Activated CD4-positive, alpha-beta memory T cell treated with anti-CD3 and anti-CD28 coated beads for 36 hours (primary cell): ENCODE results near the gene YEATS2. TPM values are rescaled to one million over a fixed set of nuclear protein-coding genes. Genes with fewer than 3 reads are reported as not detected.
"Not testable (repeated sequence)": the region's sequence is repeated elsewhere in the genome, so short reads cannot be mapped to it uniquely, and the experiment has no call there.

Experiments
- CTCF ChIA-PET: fragments of 350-600 bp; sonication (Branson Sonifier 250); formaldehyde crosslinking; loops from one replicate; lab custom pipeline; 2021; ENCODE audit warnings: antibody characterized with exemption, inconsistent platforms; lab: Charles Lee
- POLR2A ChIA-PET: fragments of 350-600 bp; sonication (Branson Sonifier 250); formaldehyde crosslinking; loops from one replicate; lab custom pipeline; 2021; ENCODE audit warnings: antibody characterized with exemption; lab: Charles Lee
- DNase-seq: peaks from one replicate; pipeline ENCODE4 v3.0.0-alpha.2; 2020
- H3K27ac Mint-ChIP-seq: one replicate; pipeline ENCODE4 v1.8.0; 2021; ENCODE audit warnings: mixed read lengths
- H3K27me3 Mint-ChIP-seq: one replicate; pipeline ENCODE4 v1.8.0; 2021; ENCODE audit warnings: mixed read lengths
- H3K36me3 Mint-ChIP-seq: one replicate; pipeline ENCODE4 v1.8.0; 2021; ENCODE audit warnings: mixed read lengths
- H3K4me1 Mint-ChIP-seq: one replicate; pipeline ENCODE4 v1.8.0; 2021; ENCODE audit warnings: low read depth, mixed read lengths
- H3K4me3 Mint-ChIP-seq: one replicate; pipeline ENCODE4 v1.8.0; 2021; ENCODE audit warnings: mild to moderate bottlenecking, mixed read lengths
- H3K9me3 Mint-ChIP-seq: one replicate; pipeline ENCODE4 v1.8.0; 2021; ENCODE audit warnings: mixed read lengths
- intact Hi-C: fragments of 100-400 bp; cut with micrococcal nuclease; formaldehyde crosslinking; loops from one replicate; pipeline ENCODE4 v1.15.1; 2023
- total RNA-seq, 2 experiments: library from RNA; stranded (reverse); gene quantifications; one replicate each; pipeline ENCODE4 v1.2.3, GENCODE V29; 2021

Gene YEATS2
- total RNA-seq, 2 experiments from 2014 or later: 45.4 to 48.8 TPM

- Mint-ChIP-seq H3K4me3 (no peak overlapping the region), H3K27ac (no peak overlapping the region), H3K27me3 (no peaks in the 10 kb centered on the region), H3K36me3 (peaks cover 55% of the 10 kb centered on the region), H3K4me1 (peaks cover 3% of the 10 kb centered on the region), H3K9me3 (no peaks in the 10 kb centered on the region)
- CTCF ChIA-PET: interaction anchor here (0.8 to 1.2 kb wide), 2 partner anchors 13 to 105 kb away, joined by 3 to 4 read pairs; partner anchors contain the start of gene PARL
- POLR2A ChIA-PET: no interaction called here
- intact Hi-C loops: no loop called here
- no peak for DNase-seq
These were observed 82.4 kb downstream of the YEATS2 start for GRCh38 chr3:183779896-183780465.

- DNase-seq: no peak
- intact Hi-C loops: no loop called here
- H3K9me3 Mint-ChIP-seq: no peaks in the 10 kb centered on the region
- no peaks in the 10 kb centered on the region for H3K27me3 Mint-ChIP-seq
- H3K36me3 Mint-ChIP-seq: peaks cover 57% of the 10 kb centered on the region
- ChIA-PET CTCF (interaction anchor here (1.2 to 2.5 kb wide), 2 partner anchors 14 to 104 kb away, joined by 3 to 7 read pairs; partner anchors contain the start of gene PARL), POLR2A (no interaction called here)
- no peak overlapping the region for H3K4me3 Mint-ChIP-seq
- H3K27ac Mint-ChIP-seq: no peak overlapping the region
- peaks cover 3% of the 10 kb centered on the region for H3K4me1 Mint-ChIP-seq
These were observed 83.6 kb downstream of the YEATS2 start for GRCh38 chr3:183781246-183781645.

- Mint-ChIP-seq H3K4me3 (no peak overlapping the region), H3K27me3 (no peaks in the 10 kb centered on the region), H3K4me1 (peaks cover 3% of the 10 kb centered on the region), H3K36me3 (peaks cover 61% of the 10 kb centered on the region), H3K9me3 (no peaks in the 10 kb centered on the region), H3K27ac (no peak overlapping the region)
- ChIA-PET CTCF (interaction anchor here (2.5 kb wide), 1 partner anchor 16 kb away, joined by 7 read pairs; no protein-coding TSS in a partner anchor), POLR2A (no interaction called here)
- no peak for DNase-seq
- intact Hi-C loops: no loop called here
These were observed 85.1 kb downstream of the YEATS2 start for GRCh38 chr3:183782576-183783276.

- H3K4me1 Mint-ChIP-seq, intact Hi-C loops, POLR2A ChIA-PET, H3K27ac Mint-ChIP-seq, H3K9me3 Mint-ChIP-seq, H3K4me3 Mint-ChIP-seq, DNase-seq, CTCF ChIA-PET, H3K27me3 Mint-ChIP-seq: not testable (repeated sequence)
- peaks cover 58% of the 10 kb centered on the region for H3K36me3 Mint-ChIP-seq
These were observed 86.9 kb downstream of the YEATS2 start for GRCh38 chr3:183784503-183784902.

- intact Hi-C loops: no loop called here
These were observed 92.2 kb downstream of the YEATS2 start for GRCh38 chr3:183789826-183790225.

GRCh38 chr3:183790700-183791099 is 93.1 kb downstream of the YEATS2 start:
- Mint-ChIP-seq H3K36me3 (peaks cover 50% of the 10 kb centered on the region), H3K4me1 (no peaks in the 10 kb centered on the region), H3K9me3 (no peaks in the 10 kb centered on the region), H3K27ac (no peak overlapping the region), H3K4me3 (no peak overlapping the region), H3K27me3 (no peaks in the 10 kb centered on the region)
- intact Hi-C loops: no loop called here
- POLR2A ChIA-PET: no interaction called here
- CTCF ChIA-PET: interaction anchor here (2.8 kb wide), 1 partner anchor 24 kb away, joined by 10 read pairs; no protein-coding TSS in a partner anchor
- no peak for DNase-seq

More at GRCh38 chr3:183789826-183790225, 92.2 kb downstream of the YEATS2 start:
- no peaks in the 10 kb centered on the region for H3K27me3 Mint-ChIP-seq
- ChIA-PET POLR2A (no interaction called here), CTCF (interaction anchor here (2.8 kb wide), 1 partner anchor 23 kb away, joined by 10 read pairs; no protein-coding TSS in a partner anchor)
- H3K36me3 Mint-ChIP-seq: peaks cover 52% of the 10 kb centered on the region
- no peaks in the 10 kb centered on the region for H3K9me3 Mint-ChIP-seq
- no peak for DNase-seq
- H3K27ac Mint-ChIP-seq: no peak overlapping the region
- no peaks in the 10 kb centered on the region for H3K4me1 Mint-ChIP-seq
- no peak overlapping the region for H3K4me3 Mint-ChIP-seq

GRCh38 chr3:183792976-183793375 is 95.4 kb downstream of the YEATS2 start:
- H3K27me3 Mint-ChIP-seq: no peaks in the 10 kb centered on the region
- no peak overlapping the region for H3K27ac Mint-ChIP-seq
- intact Hi-C loops: no loop called here
- no peaks in the 10 kb centered on the region for H3K9me3 Mint-ChIP-seq
- no peak overlapping the region for H3K4me3 Mint-ChIP-seq
- H3K4me1 Mint-ChIP-seq: no peaks in the 10 kb centered on the region
- H3K36me3 Mint-ChIP-seq: peaks cover 45% of the 10 kb centered on the region
- DNase-seq: no peak
- CTCF ChIA-PET: no interaction called here
- POLR2A ChIA-PET: no interaction called here

- no peaks in the 10 kb centered on the region for H3K4me1 Mint-ChIP-seq
- DNase-seq: no peak
- no peaks in the 10 kb centered on the region for H3K27me3 Mint-ChIP-seq
- H3K4me3 Mint-ChIP-seq: no peak overlapping the region
- intact Hi-C loops: no loop called here
- ChIA-PET CTCF (no interaction called here), POLR2A (no interaction called here)
- H3K27ac Mint-ChIP-seq: no peak overlapping the region
- peaks cover 47% of the 10 kb centered on the region for H3K36me3 Mint-ChIP-seq
- no peaks in the 10 kb centered on the region for H3K9me3 Mint-ChIP-seq
These were observed 96.9 kb downstream of the YEATS2 start for GRCh38 chr3:183794452-183794851.

- Mint-ChIP-seq H3K9me3 (no peaks in the 10 kb centered on the region), H3K4me1 (no peaks in the 10 kb centered on the region), H3K4me3 (no peak overlapping the region), H3K27me3 (no peaks in the 10 kb centered on the region), H3K27ac (no peak overlapping the region), H3K36me3 (peaks cover 43% of the 10 kb centered on the region)
- POLR2A ChIA-PET: no interaction called here
- intact Hi-C loops: no loop called here
- CTCF ChIA-PET: no interaction called here
- no peak for DNase-seq
These were observed 98.8 kb downstream of the YEATS2 start for GRCh38 chr3:183796372-183796771.

- H3K27ac Mint-ChIP-seq: no peak overlapping the region
- H3K9me3 Mint-ChIP-seq: no peaks in the 10 kb centered on the region
- H3K27me3 Mint-ChIP-seq: no peaks in the 10 kb centered on the region
- ChIA-PET CTCF (no interaction called here), POLR2A (no interaction called here)
- no peak for DNase-seq
- peaks cover 42% of the 10 kb centered on the region for H3K36me3 Mint-ChIP-seq
- intact Hi-C loops: no loop called here
- H3K4me3 Mint-ChIP-seq: no peak overlapping the region
- no peaks in the 10 kb centered on the region for H3K4me1 Mint-ChIP-seq
These were observed 100.4 kb downstream of the YEATS2 start for GRCh38 chr3:183797996-183798395.

GRCh38 chr3:183799461-183799860 is 101.9 kb downstream of the YEATS2 start:
- H3K27ac Mint-ChIP-seq: no peak overlapping the region
- H3K9me3 Mint-ChIP-seq: no peaks in the 10 kb centered on the region
- no peak for DNase-seq
- no peaks in the 10 kb centered on the region for H3K27me3 Mint-ChIP-seq
- H3K4me3 Mint-ChIP-seq: no peak overlapping the region
- H3K4me1 Mint-ChIP-seq: no peaks in the 10 kb centered on the region
- intact Hi-C loops: no loop called here
- ChIA-PET CTCF (interaction anchor here (0.6 to 1.6 kb wide), 3 partner anchors 14 to 96 kb away, joined by 3 read pairs; no protein-coding TSS in a partner anchor), POLR2A (no interaction called here)
- H3K36me3 Mint-ChIP-seq: peaks cover 42% of the 10 kb centered on the region

- Mint-ChIP-seq H3K4me1 (no peaks in the 10 kb centered on the region), H3K9me3 (no peaks in the 10 kb centered on the region), H3K27ac (no peak overlapping the region), H3K27me3 (no peaks in the 10 kb centered on the region), H3K4me3 (no peak overlapping the region), H3K36me3 (peaks cover 42% of the 10 kb centered on the region)
- DNase-seq: no peak
- ChIA-PET POLR2A (no interaction called here), CTCF (interaction anchor here (1.6 kb wide), 1 partner anchor 33 kb away, joined by 3 read pairs; no protein-coding TSS in a partner anchor)
- intact Hi-C loops: no loop called here
These were observed 102.8 kb downstream of the YEATS2 start for GRCh38 chr3:183800243-183800863.
